Body of pancreas (tissue), 4 donors: ENCODE measurements around the gene CCDC30.

Experiments used
- CTCF ChIP-seq, 7 experiments: fragments of 450-650 bp in 4 of 7; fragments of 200-600 bp in 3 of 7; sonication (generic) in 3 of 7; IDR thresholded peaks; one replicate each; pipeline ENCODE4 v1.5.1; 2016 to 2019; ENCODE audit warnings: antibody characterized with exemption in 7 of 7
- POLR2A ChIP-seq, 3 donors: fragments of 450-650 bp; IDR thresholded peaks; one replicate each; pipeline ENCODE4 v1.6.1; 2016; ENCODE audit warnings: antibody characterized with exemption in 3 of 3, mild to moderate bottlenecking in 2 of 3

- no peak for TF ChIP-seq POLR2A (IDR thresholded peaks at IDR 0.05)
- TF ChIP-seq CTCF (IDR thresholded peaks at IDR 0.05) = no peak
These were observed 216.4 kb downstream of the CCDC30 start for GRCh38 chr1:42679364-42679983.
